HepG2 (cell line): Measurements from ENCODE around the gene VWA7. TPM values are rescaled to one million over a fixed set of nuclear protein-coding genes. Genes with fewer than 3 reads are reported as not detected.
A peak's percentile ranks its signal among the peaks of the same experiment; 100 is the strongest.

Source experiments
- CEBPZ ChIP-seq: IDR thresholded peaks from 2 replicates; pipeline ENCODE4 v1.6.1; 2012; ENCODE audit warnings: low read length, improper control_type of control experiment
- CENPT ChIP-seq: sonication (generic); formaldehyde crosslinking; IDR thresholded peaks from 2 replicates; pipeline ENCODE4 v1.8.0; 2022; ENCODE audit warnings: low read depth, mild to moderate bottlenecking, moderate library complexity, missing genetic modification reagents
- GLI4 ChIP-seq: sonication (generic); formaldehyde crosslinking; IDR thresholded peaks from 2 replicates; pipeline ENCODE4 v1.5.1; 2020; ENCODE audit warnings: missing genetic modification reagents, mild to moderate bottlenecking, moderate library complexity, borderline replicate concordance
- SRSF4 ChIP-seq: fragments of 200-400 bp; formaldehyde crosslinking; IDR thresholded peaks from one replicate; pipeline ENCODE4 v1.6.1; 2018; ENCODE audit warnings: mild to moderate bottlenecking, low read depth, low read length, moderate library complexity; ENCODE audit not compliant: poor library complexity, severe bottlenecking
- ZNF232 ChIP-seq: sonication (generic); formaldehyde crosslinking; IDR thresholded peaks from 2 replicates; pipeline ENCODE4 v1.4.0; 2020; ENCODE audit warnings: missing genetic modification reagents, borderline replicate concordance
- ZNF407 ChIP-seq: sonication (generic); formaldehyde crosslinking; IDR thresholded peaks from one replicate; pipeline ENCODE4 v1.5.1; 2020; ENCODE audit warnings: mild to moderate bottlenecking, missing genetic modification reagents; ENCODE audit errors: not compliant biosample characterization
- ZNF614 ChIP-seq: IDR thresholded peaks from 2 replicates; pipeline ENCODE4 v1.6.1; 2018; ENCODE audit warnings: missing biosample characterization, missing genetic modification reagents, inconsistent platforms, borderline replicate concordance
- ZXDC ChIP-seq: sonication (generic); formaldehyde crosslinking; IDR thresholded peaks from 2 replicates; pipeline ENCODE4 v1.5.0; 2020; ENCODE audit warnings: mild to moderate bottlenecking, missing genetic modification reagents
- polyA plus RNA-seq, 8 experiments: library from polyadenylated mRNA; depleted of rRNA in 3 of 8; stranded (reverse) in 7 of 8; unstranded in 1 of 8; fragments of >200 nt; fragmentation: Illumina TruSeq in 4 of 8; extraction: Trizol in 4 of 8; gene quantifications; 2 replicates each; pipeline versions ENCODE4 v1.2.1 to v1.2.3, GENCODE V29; 2011 to 2016; ENCODE audit warnings: low read depth in 4 of 8, missing spikeins in 1 of 8, mixed read lengths in 1 of 8; ENCODE audit not compliant: insufficient read depth in 1 of 8
- total RNA-seq, 5 experiments: library from RNA; depleted of rRNA; stranded (reverse); fragments of >200 nt; fragmentation: Illumina TruSeq; extraction: Trizol; gene quantifications; 2 replicates each; pipeline ENCODE4 v1.2.3, GENCODE V29; 2016; ENCODE audit warnings: low read depth in 1 of 5
- TF ChIP-seq, protein P1 (sequence below): sonication (generic); formaldehyde crosslinking; IDR thresholded peaks from 2 replicates; pipeline ENCODE4 v1.4.0; 2020; ENCODE audit warnings: missing genetic modification reagents, borderline replicate concordance

VWA7 gene
- total and polyA plus RNA-seq, 2 of the 13 experiments (the other 11 are each of a cell fraction or from before 2014, with no cell fraction given), result 0.86 to 3.3 TPM

DNA sequence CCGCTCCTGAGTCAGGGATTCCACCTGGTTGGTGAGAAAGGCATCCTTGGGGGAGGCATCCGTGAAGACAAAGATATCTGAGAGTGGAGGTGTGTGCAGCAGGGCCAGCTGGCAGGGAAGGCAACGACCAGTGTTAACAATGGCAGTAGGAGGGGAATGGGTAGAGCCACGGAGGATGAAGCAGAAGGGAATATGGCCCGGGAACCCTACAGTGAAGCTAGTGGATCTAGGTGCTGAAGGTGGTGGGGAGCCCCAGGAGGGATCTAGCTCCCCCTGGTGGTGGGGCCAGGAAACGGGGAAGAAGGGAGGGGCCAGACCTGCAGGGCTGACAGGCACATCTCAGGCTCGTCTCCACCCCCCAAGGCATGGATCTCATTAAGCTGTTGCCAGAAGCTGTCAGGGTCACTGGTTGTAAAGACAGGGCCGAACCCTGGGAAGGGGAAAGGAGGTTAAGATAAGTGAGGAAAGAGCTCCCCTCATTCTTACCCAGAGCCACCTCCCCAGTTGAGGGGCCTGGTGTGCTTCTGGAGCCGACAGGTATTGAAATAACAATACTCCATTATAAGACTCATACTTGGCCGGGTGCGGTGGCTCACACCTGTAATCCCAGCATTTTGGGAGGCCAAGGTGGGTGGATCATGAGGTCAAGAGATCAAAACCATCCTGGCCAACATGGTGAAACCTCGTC lies 7.3 kb downstream of the VWA7 start (continued):
- TF ChIP-seq CEBPZ (no peak), SRSF4 (no peak), GLI4 (CRISPR knock-in tag) (no peak), ZNF232 (CRISPR knock-in tag) (no peak), ZNF407 (no peak), ZNF614 (CRISPR knock-in tag) (peak; percentile 75; the same call in 1 of the 2 replicates), CENPT (no peak), ZXDC (CRISPR knock-in tag) (no peak)
- TF ChIP-seq, protein P1, sequence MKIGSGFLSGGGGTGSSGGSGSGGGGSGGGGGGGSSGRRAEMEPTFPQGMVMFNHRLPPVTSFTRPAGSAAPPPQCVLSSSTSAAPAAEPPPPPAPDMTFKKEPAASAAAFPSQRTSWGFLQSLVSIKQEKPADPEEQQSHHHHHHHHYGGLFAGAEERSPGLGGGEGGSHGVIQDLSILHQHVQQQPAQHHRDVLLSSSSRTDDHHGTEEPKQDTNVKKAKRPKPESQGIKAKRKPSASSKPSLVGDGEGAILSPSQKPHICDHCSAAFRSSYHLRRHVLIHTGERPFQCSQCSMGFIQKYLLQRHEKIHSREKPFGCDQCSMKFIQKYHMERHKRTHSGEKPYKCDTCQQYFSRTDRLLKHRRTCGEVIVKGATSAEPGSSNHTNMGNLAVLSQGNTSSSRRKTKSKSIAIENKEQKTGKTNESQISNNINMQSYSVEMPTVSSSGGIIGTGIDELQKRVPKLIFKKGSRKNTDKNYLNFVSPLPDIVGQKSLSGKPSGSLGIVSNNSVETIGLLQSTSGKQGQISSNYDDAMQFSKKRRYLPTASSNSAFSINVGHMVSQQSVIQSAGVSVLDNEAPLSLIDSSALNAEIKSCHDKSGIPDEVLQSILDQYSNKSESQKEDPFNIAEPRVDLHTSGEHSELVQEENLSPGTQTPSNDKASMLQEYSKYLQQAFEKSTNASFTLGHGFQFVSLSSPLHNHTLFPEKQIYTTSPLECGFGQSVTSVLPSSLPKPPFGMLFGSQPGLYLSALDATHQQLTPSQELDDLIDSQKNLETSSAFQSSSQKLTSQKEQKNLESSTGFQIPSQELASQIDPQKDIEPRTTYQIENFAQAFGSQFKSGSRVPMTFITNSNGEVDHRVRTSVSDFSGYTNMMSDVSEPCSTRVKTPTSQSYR (CRISPR knock-in tag), result peak; percentile 50; the same call in 1 of the 2 replicates
